ENCODE results near the gene TWNK.
A peak's percentile ranks its signal among the peaks of the same experiment; 100 is the strongest.

The TWNK gene

DNA sequence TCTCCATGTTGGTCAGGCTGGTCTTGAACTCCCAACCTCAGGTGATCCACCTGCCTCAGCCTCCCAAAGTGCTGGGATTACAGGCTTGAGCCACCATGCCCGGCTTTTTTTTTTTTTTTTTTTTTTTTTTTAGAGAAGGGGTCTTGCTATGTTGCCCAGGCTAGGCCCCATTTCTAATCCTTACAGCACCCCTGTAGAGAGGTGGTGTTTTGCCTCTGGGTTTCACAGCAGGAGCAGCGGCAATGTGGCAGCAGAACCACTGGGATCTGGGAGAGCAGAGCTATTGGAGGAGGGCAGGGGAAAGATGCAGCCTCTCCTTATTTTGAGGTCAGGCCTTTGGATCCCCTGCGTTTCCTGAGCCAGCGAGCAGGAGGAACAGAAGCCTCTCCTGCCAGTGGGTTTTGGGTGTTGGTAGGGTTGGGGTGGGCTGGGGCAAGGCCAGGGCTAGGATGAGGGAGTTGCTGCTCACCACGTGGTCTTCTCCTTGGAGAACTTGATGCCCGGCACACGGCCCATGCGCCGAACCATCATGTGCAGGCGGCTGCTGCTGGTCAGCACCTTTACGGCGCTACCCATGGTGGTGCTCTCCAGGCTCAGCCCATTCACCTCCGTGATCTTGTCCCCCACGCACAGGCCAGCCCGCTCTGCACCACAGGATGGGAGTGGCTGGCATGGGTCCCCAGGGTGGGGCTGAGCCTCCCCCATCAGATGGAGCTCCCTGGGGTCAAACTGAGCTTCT is 35.8 kb downstream of the TWNK start:
- H3K4me3 ChIP-seq (ENCODE audit: low read depth, low read length): no peak overlapping the region
- TF ChIP-seq, protein P1, sequence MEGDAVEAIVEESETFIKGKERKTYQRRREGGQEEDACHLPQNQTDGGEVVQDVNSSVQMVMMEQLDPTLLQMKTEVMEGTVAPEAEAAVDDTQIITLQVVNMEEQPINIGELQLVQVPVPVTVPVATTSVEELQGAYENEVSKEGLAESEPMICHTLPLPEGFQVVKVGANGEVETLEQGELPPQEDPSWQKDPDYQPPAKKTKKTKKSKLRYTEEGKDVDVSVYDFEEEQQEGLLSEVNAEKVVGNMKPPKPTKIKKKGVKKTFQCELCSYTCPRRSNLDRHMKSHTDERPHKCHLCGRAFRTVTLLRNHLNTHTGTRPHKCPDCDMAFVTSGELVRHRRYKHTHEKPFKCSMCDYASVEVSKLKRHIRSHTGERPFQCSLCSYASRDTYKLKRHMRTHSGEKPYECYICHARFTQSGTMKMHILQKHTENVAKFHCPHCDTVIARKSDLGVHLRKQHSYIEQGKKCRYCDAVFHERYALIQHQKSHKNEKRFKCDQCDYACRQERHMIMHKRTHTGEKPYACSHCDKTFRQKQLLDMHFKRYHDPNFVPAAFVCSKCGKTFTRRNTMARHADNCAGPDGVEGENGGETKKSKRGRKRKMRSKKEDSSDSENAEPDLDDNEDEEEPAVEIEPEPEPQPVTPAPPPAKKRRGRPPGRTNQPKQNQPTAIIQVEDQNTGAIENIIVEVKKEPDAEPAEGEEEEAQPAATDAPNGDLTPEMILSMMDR (IDR thresholded peaks at IDR 0.05; ENCODE audit: borderline replicate concordance, insufficient read depth, low read depth, low read length): no peak

DNA sequence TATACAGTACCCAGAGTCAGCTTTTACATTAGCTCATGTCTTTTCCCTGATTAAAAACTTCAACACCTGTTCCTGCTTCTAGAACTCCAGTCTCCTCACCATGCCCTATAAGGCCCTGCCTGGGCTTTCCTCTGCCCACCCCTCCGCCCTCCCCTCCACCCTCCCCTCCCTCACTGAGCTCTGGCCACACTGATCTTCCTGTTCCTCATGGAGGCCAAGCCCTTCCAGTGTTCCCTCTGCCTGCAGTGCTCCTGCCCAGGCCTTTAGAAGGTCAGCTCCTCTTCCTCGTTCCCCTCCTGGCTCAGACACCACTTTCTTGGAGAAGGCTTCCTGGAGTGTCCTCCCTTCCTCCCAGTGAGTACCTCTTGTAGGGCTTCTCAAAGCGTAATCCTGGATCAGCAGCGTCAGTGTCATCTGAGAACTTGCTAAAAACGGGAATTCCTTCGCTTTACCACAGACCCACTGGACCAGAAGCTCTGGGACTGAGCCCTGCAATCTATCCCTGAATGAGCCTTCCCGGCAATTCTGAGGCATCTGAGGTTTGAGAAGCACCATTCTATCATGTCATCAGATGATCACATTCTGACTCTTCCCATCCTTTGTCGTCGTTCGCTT is 39.9 kb downstream of the TWNK start:
- TF ChIP-seq, protein P1 (IDR thresholded peaks at IDR 0.05; ENCODE audit: borderline replicate concordance, insufficient read depth, low read depth, low read length): no peak
- no peak overlapping the region for H3K4me3 ChIP-seq (ENCODE audit: low read depth, low read length)

DNA sequence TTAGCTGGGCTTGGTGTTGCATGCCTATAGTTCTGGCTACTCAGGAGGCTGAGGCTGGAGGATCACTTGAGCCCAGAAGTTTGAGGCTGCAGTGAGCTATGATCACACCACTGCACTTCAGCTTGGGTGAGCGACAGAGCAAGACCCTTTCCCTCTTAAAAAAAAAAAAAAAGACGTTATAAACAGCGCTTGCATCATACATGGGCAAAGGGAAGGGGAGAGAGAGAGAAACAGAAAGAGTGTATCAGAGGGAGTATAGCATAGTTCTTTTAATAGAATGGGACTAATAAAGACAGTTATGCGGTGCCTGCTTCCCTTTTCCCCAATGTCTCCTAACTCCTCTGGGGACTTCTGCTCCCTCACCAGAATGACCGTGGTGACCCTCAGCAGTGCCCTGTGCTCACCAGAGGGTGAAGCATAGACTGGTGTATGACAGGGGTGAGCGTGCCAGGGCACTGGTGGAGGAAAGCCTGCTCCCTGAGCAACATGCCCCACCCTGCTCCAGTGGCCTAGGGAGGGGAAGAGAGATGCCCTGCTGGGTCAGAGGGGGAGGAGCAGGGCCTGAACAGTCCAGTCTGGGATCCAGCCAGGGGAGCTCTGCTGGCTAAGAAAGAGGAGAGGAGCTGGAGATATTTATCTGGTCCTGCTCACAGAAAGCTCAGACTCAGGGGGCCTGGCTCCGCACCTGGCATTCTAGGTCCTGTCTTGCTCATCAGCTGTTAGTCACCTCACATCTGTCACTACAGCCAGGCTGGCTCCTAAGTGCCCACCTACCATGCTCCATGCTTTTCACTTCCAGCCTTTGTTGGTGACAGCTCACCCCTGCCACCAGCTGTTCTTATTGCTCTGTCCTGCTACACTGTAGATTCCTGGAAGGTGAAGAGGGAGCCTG is 41.3 kb downstream of the TWNK start:
- TF ChIP-seq, protein P1 (IDR thresholded peaks at IDR 0.05; ENCODE audit: borderline replicate concordance, insufficient read depth, low read depth, low read length): no peak
- H3K4me3 ChIP-seq (ENCODE audit: low read depth, low read length): no peak overlapping the region

DNA sequence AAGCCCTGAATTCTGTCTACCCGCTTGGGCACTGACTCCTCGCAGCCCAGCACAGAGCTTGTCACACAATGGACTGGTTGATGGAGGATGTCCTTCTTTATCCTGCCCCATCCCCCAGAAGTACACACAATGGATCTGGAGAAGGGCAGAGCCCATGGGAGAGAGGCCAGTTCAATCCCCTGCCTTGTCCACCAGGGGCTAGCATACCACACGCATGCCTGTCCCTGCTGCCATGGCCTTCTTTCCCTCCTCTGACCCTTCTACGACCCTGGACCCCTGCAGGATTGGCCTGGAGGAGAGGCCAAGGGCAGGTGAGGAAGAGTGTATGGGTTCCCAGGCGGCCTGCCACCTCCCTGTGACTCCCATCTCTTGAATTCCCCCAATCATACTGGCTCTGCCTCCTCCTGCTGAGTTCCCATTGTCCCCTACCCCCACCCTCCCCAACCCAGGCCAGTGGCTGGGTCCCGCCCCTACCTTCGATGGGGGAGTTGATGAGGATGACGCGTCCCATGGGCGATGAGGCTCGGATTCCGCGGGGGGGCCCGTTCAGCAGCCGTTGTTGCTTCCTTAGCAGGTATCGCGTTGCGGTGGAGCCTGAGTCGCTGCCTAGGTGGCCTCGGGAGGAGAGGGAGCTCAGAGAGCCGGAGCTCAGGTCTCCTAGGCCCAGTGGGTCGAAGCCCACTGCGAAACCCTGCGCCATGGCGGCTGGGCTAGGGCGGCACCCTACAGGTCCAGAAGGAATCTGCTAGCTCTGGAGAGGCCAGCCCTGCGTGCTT is 42.4 kb downstream of the TWNK start:
- TF ChIP-seq, protein P1 (IDR thresholded peaks at IDR 0.05; ENCODE audit: borderline replicate concordance, insufficient read depth, low read depth, low read length): 0 out of 2 replicates have a peak, but pooled peaks have one; percentile 2

DNA sequence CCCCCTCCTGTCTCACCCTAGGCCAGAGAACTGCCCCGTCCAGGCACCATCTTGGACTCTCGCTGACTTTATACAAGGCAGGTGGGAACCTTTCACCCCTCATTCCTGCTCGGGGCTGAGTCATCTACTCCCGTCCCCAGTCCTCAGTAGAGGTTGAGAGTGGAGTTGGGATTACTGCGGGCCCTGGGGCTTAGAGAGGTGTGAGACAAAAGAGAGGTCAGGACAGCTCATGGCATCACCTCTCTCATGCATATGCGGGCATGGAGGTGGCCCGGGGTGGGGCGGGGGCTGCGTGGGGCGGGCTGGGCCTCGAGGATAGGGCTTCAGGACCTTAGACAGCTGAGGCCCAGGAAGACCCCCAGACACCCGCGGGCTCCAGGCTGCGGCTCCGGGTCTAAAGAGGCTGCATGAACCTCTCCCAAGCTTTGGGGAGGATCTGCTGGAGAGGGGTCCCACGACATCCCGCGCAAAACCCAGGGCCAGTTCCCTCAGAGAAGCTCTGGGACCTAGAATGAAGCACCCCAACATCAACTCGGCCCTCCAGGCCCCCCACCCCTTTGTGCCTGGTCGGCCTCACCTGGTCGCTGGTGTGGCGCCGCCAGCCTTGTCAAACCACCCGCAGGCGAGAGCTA is 43.3 kb downstream of the TWNK start:
- H3K4me3 ChIP-seq (ENCODE audit: low read depth, low read length): no peak overlapping the region
- TF ChIP-seq, protein P1 (IDR thresholded peaks at IDR 0.05; ENCODE audit: borderline replicate concordance, insufficient read depth, low read depth, low read length): no peak

More for the DNA sequence above, 42.4 kb downstream of the TWNK start:
- H3K4me3 ChIP-seq (ENCODE audit: low read depth, low read length): no peak overlapping the region

DNA sequence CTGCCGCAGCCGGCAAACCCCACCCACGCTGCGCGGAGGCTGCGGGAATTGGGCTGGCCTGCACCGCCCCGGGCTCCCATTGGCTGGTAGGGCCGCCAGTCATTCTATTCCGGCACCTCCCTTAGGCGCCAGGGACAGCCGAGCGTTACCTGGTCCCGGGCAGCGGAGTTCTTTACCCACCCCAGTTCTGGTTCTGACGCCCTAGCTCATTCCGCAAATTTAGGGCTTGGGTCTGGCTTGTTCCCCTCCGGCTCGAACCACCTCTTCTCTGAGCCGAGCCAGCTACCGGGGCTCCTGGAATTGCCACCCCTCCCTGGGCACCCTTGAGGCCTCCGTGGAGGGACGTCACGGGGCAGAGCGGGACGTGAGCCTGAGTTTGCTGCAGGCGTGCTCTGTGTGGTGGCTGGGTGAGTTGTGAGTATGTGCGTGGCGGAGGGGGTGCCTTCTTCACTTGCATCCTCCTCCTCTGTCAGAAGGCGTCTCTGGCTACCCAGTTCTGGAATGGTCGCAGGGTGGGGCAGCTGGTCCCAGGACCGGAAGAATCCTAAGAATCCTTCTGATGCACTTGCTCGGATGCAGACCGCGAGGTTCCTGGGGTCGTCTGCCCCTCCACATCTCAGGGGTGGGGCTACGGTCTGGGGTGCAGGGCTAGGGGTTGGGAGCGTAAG is 43.9 kb downstream of the TWNK start, which contains the start of the genes PDZD7 and SFXN3:
TSS of gene PDZD7 (minus strand) at position 2 of the 668 bp plus-strand sequence. CDS start 910 bp downstream, outside the sequence.
TSS of gene SFXN3 (plus strand) at position 107 of the 668 bp plus-strand sequence. CDS start 3,461 bp downstream, outside the sequence.
- TF ChIP-seq, protein P1 (IDR thresholded peaks at IDR 0.05; ENCODE audit: borderline replicate concordance, insufficient read depth, low read depth, low read length): no peak
- H3K4me3 ChIP-seq (ENCODE audit: low read depth, low read length): peak within 1 kb of the TSS; percentile 44
